ENCODE measurements around the gene EHHADH. TPM values are rescaled to one million over a fixed set of nuclear protein-coding genes. Genes with fewer than 3 reads are reported as not detected.

EHHADH gene
- total RNA-seq, 1 donor from 2014 or later = 7.7 TPM

DNA sequence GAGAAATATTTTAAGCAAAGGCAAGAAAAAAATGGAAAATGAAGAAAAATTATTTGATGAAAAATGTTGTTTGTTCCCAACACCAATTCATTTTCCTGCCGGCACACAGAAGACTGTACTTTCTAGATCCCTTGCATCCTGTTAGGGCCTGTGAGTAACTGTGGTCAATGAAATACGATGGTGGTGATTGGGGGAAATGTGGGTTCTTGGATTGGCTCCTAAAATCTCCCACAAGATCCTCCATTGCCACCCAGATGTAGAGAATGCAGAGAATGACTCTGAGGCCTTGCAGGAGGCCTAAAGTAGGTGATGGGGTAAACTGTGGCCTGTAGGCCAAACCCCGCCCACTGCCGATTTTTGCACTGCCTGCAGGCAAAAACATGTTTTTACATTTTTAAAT lies 54.6 kb downstream of the EHHADH start:
- DNase-seq (ENCODE audit: low spot score) = no peak

- no peak for DNase-seq (ENCODE audit: low spot score)
Observed at GRCh38 chr3:185197068-185197467, 56.8 kb downstream of the EHHADH start.

GRCh38 chr3:185195652-185196051 lies 58.2 kb downstream of the EHHADH start:
- no peak for DNase-seq (ENCODE audit: low spot score)

DNA sequence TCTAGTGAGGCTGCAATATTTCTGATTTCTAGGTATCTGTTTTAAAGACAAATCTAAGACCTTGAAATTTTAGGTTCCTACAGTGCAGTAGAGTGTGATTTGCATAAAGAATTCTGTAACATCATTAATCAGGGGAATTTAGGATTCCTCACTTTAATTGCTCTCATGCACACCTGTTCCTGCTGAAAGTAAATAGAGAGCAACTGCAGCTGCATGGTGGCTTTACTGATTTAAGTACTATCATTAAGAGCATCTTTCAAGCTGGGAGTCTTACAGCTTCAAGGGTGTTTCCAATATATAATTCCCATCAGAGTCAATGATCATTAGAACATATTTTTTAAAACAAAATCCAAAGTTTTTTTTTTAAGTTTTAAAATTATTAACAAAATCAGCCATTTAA lies 65.0 kb downstream of the EHHADH start:
- no peak for DNase-seq (ENCODE audit: low spot score)

DNA sequence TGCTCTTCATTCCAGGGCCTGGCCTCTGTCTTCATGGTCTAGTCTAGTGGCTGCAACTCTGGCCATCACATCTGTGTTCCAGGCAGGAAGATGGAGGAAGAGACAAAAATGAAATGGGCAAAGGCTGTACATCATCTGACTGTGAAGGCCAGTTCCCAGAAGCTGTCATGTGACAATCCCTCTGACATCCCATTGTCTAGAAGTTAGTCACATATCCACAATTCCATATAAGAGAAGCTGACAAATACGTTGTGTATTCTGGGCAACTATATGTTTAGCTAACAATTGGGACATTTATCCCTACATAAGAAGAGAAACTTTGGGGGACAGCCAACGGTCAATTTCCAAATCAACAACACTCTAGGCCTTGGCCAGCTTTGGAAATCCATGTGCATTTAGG lies 66.5 kb downstream of the EHHADH start:
- DNase-seq (ENCODE audit: low spot score) = no peak

GRCh38 chr3:185176750-185177359 lies 77.0 kb downstream of the EHHADH start:
- peak; percentile 69 for DNase-seq (ENCODE audit: low spot score)

- DNase-seq (ENCODE audit: low spot score) = peak; percentile 92
Observed at GRCh38 chr3:185175370-185175987, 78.4 kb downstream of the EHHADH start.

DNA sequence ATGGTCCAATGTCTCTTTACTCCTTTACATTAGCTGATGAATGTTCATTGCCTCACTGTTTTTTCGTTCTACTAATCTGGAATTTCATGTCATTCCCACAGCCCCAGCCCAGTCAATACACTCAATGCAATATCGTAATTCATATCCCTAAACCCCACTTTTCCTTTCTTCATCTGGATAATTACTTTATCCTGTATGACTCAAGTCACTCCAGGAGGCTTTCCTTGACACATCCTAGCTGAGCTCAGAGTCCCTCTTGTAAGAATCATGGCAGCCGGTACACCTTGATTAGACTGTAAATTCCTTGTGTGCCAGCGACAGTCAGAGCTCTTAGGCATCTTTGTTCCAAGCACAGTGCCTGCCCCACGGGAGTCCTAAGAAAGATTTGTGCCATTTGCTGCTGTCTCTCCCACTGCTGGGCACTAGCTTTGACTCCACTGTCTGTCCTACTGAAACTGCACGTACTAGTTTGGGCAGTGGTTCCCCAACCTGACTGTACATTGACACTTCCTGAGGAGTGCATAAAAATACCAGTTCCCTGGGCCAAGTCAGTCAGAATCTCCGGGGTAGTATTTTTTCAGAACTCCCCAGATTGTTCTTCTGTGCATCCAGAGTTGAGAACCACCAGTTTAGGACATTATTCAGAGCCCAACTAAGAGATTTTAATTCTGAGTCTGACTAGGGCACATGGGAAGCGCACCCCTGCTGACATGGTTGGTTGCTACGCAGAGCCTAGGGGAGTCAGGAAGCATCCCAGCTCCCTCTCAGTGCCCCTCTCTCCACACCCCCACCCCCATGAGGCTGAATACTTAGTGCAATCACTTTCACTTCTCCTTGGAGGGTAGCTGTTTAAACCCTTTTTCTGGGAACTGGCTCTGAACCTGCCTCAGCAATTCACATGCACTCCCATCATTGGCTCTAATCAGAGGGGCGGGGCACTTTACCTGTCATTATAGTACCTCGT lies 81.5 kb downstream of the EHHADH start:
- DNase-seq (ENCODE audit: low spot score) = peak; percentile 15

DNA sequence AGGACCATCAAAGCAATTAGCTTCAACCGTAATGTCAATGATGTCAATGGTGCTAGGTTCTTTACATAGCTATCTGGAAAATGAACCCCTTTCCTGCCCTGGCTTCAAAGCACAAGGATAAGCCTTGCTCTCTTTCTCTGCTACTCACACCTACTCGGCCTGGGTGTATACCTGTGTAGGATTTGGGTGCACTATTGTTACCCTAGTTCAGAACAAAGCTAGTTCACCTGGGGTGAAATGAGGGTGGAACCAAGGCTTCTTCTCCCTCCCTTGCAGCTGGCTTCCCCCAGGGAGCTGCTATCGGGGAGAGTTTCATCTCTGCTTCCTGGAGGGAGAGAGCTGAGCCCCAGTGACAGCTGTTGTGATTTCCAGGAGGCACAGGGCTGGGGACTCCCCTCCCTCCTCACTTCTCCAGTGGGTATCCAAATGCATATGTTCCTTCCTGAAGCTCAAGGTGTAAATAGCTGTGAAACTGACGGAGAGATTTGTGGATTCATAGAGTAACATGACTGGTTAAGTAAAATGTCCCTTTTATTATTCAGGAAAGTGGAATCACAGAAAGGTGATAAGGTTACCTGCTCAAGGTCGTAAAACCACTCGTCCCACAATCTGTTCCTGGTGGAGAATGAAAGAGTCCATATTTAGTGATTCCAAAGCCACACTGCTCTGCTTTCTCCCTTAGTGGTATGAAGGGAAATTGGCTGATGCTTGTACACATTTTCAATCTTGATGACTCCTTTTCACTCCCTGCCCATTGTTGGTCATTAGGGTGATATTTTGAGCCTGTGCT lies 89.2 kb downstream of the EHHADH start:
- no peak for DNase-seq (ENCODE audit: low spot score)

DNA sequence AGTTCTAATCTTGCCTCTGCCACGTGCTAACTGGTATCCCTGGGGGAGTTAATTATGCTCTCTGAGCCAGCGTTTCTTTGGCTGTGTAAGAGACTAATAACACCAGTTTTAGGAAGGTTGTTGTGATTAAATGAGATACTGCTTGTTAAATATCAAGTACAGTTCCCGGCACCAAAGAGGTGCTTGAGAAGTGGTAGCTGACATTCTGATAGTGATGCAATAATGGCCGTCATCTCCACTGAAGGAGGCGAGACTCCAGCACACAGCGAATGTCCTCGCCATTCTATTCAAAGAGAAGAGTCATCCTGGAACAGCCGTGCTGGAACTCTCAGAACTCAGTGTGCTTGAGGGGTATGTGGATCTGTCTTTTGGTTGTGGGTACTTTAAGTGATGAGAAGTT lies 91.2 kb downstream of the EHHADH start:
- DNase-seq (ENCODE audit: low spot score) = no peak

DNA sequence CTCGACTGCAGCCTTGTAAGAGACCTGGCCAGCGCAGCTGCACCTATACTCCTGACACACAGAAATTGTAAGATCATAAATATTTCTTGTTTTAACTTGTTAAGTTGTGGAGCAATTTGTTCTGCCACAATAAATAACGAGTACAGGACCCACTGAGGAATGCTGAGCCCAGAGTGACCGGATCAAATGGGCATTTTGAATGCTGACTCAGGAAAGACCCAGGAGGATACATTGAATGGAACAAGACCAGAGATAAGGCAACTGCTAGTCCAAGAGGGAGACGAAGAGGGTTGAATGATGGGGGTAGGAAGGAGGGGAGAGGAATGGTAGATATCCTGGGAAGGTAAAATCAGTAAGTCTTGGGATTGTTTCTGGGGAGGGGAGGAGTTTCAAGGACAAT lies 92.1 kb downstream of the EHHADH start:
- no peak for DNase-seq (ENCODE audit: low spot score)

- DNase-seq (ENCODE audit: low spot score) = no peak
Observed at GRCh38 chr3:185157347-185157746, 96.5 kb downstream of the EHHADH start.

GRCh38 chr3:185155678-185156077 lies 98.2 kb downstream of the EHHADH start:
- DNase-seq (ENCODE audit: low spot score) = no peak

DNA sequence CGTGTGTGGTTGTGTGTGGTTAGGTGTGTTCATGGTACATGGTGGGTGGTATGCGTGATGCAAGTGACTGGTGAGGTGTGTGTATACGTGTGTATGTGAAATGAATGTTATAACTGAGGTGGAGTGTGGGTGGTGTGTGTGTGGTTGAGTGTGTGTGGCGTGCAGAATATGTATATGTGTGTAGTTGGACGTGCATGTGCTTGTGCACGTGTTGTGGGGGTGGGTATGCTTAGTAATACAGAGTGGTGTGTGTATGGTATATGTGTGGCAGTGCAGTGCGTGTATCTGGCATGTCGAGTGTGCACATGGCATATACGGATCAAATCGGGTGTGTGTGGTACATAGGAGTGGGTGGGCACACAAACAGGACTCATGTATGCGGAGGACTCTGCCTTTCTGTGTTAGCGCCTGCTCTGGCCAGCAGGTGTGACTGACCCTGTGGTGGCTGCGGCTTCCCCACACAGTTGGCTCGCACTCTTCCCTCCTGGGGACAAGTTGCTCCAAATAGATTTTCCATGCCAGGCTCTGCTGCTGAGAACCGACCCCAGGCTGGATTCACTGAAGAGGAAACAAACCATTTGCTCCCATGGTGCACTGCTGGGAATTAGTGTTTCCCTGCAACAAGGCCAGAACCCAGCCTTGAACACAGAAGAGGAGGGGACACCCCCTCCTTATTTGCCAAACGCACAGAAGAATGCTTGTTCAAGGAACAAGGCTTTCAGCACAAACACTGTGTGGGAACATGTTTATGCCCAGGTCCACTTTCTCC lies 99.8 kb downstream of the EHHADH start:
- DNase-seq (ENCODE audit: low spot score) = no peak

DNA sequence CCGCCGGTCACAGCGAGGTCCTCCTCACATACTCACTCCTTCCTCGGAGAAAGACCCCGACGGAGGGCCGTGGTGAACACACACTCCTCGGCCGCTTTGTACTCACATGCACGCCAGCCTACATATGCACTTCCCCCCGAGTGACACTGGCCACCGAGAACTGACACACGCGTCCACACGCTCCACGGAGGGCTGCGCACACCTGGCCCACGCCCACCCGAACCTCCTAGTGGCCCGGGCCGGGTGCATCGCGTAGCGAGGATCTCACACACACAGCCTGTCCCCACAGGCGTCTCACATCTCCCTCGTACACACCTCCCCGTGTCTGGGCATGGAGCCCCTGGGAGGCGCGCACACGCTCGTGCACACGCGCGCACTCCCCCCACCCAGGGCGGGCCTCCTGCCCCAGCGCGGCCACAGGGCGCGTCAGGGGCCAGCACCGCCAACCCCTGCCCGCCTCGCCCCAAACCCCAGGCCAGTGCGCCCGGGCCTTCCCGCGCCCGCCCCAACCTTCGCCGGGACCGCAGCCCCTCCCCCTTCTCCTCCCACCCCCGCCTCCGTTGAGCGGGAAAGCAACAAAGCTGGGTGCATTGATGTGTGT lies 100.6 kb downstream of the EHHADH start:
- peak; percentile 54 for DNase-seq (ENCODE audit: low spot score)

DNA sequence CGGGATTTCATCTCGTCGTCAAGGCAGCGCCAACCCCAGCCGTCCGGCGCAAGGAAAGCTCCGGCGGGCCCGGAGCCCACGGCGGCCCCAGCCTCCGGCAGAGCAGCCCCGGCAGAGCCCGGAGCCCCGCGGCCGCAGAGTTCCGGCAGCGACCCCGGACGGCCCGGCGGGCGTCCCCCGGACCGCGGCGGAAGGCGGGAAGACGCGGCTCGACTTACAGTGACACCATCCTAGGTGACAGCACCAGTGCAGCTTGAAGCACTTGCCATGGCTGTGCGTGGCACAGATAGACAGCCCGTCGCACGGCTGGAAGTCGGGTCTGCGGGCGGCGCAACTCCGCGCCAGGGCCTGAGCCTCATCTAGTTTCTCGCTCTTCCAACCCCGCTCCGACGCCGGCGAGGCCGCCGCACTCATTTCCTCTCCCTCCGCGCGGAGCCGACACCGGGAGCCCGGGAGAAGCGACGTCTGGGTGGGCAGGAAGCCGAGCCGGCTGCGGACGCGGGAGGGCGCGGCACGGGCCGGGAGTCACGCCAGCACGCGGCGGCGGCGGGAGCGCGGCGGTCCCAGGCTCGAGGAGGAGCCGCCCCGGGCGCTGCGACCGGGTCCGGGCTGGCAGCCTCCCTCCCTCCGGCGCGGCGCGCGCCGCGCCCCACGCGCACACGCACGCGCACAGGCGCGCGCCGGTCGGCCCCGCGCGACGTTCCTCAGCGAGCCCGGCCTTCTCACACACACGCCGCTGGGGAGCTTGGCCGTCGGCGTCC lies 101.3 kb downstream of the EHHADH start, which contains the start of gene C3orf70:
Gene C3orf70 (minus strand): TSS at position 651 of the 761 bp plus-strand sequence. CDS start 237 bp downstream, at position 414.
- peak; percentile 71 for DNase-seq (ENCODE audit: low spot score)

DNA sequence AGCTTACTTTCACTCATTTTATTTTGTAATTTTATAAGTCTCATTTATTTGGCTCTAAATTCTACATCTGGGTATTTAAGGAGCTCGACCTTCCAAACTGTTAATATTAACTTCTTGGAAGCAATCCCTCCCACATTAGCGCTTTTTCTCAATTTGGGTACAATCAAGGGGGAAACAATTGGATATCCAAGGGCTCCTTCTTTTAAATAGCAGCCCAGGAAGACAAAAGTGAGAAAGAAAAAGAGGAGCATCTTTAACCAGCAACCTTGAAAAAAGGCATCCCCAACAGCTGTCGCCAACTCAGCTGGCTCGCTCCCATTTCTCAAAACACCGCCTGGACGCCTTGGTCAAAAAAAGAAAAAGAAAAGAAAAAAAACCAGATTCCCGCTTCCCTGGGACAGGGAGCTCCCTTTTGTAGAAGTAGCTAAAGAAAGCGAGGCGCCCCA lies 101.9 kb downstream of the EHHADH start:
- DNase-seq (ENCODE audit: low spot score) = peak; percentile 59

- DNase-seq (ENCODE audit: low spot score) = peak; percentile 21
Observed at GRCh38 chr3:185151101-185151963, 102.5 kb downstream of the EHHADH start.
